T-helper 2 cell treated with Interferon-gamma antibody and Interleukin-4, amounts not matched to agents 5 μg/mL and 100 μg/mL, for 36 hours (primary cell): ENCODE data around the gene RSPO1.
"Not testable (repeated sequence)": the region's sequence is repeated elsewhere in the genome, so short reads cannot be mapped to it uniquely, and the experiment has no call there.

Experiments used
- DNase-seq: peaks from one replicate; pipeline ENCODE4 v3.0.0; 2021; ENCODE audit warnings: low spot score
- H3K27ac Mint-ChIP-seq: one replicate; pipeline ENCODE4 v1.8.0; 2021; ENCODE audit warnings: mild to moderate bottlenecking, mixed read lengths
- H3K27me3 Mint-ChIP-seq: one replicate; pipeline ENCODE4 v1.8.0; 2021; ENCODE audit warnings: low read depth, mixed read lengths
- H3K36me3 Mint-ChIP-seq: one replicate; pipeline ENCODE4 v1.8.0; 2021; ENCODE audit warnings: low read depth, mixed read lengths
- H3K4me1 Mint-ChIP-seq: one replicate; pipeline ENCODE4 v1.8.0; 2021; ENCODE audit warnings: low read depth, mixed read lengths
- H3K4me3 Mint-ChIP-seq: one replicate; pipeline ENCODE4 v1.8.0; 2022; ENCODE audit warnings: mild to moderate bottlenecking, moderate library complexity, mixed read lengths
- H3K9me3 Mint-ChIP-seq: one replicate; pipeline ENCODE4 v1.8.0; 2021; ENCODE audit warnings: mixed read lengths

The RSPO1 gene, protein sequence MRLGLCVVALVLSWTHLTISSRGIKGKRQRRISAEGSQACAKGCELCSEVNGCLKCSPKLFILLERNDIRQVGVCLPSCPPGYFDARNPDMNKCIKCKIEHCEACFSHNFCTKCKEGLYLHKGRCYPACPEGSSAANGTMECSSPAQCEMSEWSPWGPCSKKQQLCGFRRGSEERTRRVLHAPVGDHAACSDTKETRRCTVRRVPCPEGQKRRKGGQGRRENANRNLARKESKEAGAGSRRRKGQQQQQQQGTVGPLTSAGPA

DNA sequence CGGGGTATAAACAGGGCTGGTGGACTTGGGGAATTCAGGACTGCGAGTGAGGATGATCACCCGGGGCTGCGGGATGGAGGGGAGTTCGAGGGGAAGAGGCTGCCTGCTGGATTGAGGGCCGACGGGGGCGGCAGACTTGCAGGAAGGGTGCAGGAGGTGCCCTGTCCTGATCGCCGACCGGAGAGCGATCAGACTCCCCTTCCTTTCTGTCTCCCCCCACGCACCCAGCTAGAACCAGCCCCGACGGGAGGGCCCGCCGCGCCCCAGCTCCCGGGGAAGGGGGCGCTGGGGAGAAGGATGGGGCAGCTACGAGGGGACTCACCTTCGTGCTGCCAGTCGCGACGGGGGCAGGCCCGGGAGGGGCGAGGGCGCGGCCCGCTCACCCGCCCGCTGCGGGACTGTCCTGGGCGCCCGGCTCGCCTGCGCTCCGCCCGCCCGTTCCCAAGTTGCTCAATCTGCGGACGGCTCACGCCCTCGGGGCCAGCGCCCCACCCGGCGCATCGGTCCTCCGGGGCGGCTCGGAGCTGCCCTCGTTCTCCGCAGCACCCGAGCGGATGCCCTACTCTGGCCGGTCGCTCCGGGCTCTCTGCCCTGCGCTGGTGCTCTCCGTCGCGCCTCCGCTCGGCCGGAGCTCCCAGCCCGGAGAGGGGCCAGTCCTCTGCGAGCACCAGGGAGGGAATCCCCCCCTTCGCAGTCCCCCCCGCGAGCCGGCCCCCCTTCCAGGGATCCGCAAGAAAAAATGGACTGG, at the start of gene RSPO1:
Gene RSPO1, minus strand, starts transcription at position 649 of the 748 bp plus-strand sequence. CDS start 5,231 bp downstream, outside the sequence.
- Mint-ChIP-seq H3K27ac (no peak within 1 kb of the TSS), H3K4me1 (no peaks in the 10 kb centered on the region), H3K4me3 (no peak within 1 kb of the TSS), H3K36me3 (no peaks in the 10 kb centered on the region), H3K9me3 (no peaks in the 10 kb centered on the region), H3K27me3 (peaks cover 76% of the 10 kb centered on the region)
- DNase-seq, result no peak

DNA sequence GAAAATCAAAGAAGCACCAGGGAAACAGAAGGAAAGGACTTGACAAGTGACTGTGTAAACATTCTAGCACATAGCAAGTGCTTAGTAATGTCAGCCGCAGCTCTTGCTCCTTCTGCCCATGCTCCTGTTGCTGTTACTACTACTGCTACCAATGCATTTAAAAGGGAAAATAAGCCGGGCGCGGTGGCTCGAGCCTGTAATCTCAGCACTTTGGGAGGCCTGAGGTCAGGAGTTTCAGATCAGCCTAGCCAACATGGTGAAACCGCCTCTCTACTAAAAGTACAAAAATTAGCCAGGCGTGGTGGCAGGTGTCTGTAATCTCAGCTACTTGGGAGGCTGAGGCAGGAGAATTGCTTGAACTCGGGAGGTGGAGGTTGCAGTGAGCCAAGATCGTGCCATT, 49.5 kb upstream of the RSPO1 start:
- not testable (repeated sequence) for H3K27ac Mint-ChIP-seq, DNase-seq, H3K4me3 Mint-ChIP-seq, H3K27me3 Mint-ChIP-seq, H3K9me3 Mint-ChIP-seq
- H3K4me1 Mint-ChIP-seq, result peaks cover 14% of the 10 kb centered on the region
- H3K36me3 Mint-ChIP-seq, result peaks cover 33% of the 10 kb centered on the region

DNA sequence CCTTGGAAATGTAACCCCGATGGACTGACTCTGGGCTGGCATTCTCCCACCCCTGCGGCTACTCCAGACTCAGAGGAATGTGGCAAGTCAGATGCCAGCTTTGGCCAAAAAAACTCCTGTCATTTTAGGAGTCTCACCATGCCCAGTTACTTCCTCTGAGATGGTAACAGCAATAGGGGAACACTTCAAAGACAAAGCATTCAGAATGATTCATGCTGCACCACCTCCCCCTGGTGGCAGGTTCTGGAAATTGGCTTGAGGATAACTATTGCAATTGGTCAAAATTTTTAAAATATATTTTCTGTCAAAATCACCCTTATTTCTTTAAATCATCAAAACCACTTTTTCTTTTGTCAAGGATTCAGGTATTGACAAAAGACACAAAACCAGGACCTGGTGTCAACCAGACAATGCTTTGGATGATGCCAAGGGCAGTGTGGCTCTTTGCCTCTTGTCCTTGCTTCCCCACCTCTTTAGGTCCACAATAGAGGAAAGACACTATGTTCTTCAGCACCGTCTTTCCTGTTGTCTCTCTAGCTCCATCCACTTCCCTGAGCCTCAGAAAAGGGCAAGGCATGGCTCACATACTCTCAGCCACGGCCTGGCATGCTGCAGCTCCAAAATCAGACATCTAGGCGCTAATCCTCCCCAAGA, 47.8 kb upstream of the RSPO1 start:
- peak; percentile 51 for DNase-seq
- Mint-ChIP-seq H3K36me3 (peaks cover 29% of the 10 kb centered on the region), H3K27ac (no peak overlapping the region)

DNA sequence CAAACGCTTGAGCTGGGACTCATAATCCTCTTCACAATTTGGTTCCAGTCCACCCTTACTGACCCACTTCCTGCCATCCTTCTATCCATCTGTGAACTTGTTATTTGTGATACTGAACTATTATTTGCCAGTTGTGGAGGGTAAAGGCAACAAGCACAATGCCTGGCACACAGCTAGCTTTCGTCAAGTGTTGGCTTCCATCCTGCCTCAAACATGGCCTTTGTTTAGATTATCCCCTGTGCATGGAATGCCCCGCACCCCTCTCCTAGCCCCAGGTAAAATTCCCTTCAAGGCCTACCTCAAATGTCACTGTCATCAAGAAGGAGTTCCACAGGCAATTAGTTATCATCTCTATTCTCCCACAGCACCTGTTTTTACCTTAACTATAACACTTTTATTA, 46.2 kb upstream of the RSPO1 start:
- no peak overlapping the region for H3K4me3 Mint-ChIP-seq
- peaks cover 27% of the 10 kb centered on the region for H3K36me3 Mint-ChIP-seq
- no peak for DNase-seq
- H3K27me3 Mint-ChIP-seq, result peaks cover 3% of the 10 kb centered on the region
- no peaks in the 10 kb centered on the region for H3K9me3 Mint-ChIP-seq
- peaks cover 3% of the 10 kb centered on the region for H3K4me1 Mint-ChIP-seq
- no peak overlapping the region for H3K27ac Mint-ChIP-seq

More for the DNA sequence above, 47.8 kb upstream of the RSPO1 start:
- H3K4me1 Mint-ChIP-seq, result peaks cover 3% of the 10 kb centered on the region
- no peaks in the 10 kb centered on the region for H3K27me3 Mint-ChIP-seq
- no peaks in the 10 kb centered on the region for H3K9me3 Mint-ChIP-seq
- H3K4me3 Mint-ChIP-seq, result no peak overlapping the region

DNA sequence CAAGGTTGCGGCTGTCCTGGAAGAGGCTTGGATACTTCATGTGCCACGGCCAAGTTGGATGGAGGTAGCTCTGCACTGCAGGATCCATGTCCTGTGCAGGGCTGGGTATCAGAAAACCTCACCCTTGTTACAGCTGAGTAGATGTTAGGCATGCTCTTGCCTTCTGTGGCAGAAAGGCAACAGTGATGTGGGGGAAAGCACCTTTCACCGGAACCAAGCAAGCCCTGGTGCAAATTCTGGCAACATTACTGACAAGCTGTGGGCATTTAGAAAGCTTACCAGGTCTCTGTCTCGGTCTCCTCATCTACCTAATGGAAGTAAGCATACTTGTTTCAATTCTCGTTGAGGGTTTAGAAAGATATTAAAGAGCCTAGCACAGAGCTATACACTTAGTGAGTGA, 43.1 kb upstream of the RSPO1 start:
- DNase-seq, result no peak
- Mint-ChIP-seq H3K27me3 (peaks cover 8% of the 10 kb centered on the region), H3K36me3 (peaks cover 10% of the 10 kb centered on the region), H3K27ac (no peak overlapping the region), H3K4me1 (peaks cover 17% of the 10 kb centered on the region), H3K4me3 (no peak overlapping the region), H3K9me3 (no peaks in the 10 kb centered on the region)

DNA sequence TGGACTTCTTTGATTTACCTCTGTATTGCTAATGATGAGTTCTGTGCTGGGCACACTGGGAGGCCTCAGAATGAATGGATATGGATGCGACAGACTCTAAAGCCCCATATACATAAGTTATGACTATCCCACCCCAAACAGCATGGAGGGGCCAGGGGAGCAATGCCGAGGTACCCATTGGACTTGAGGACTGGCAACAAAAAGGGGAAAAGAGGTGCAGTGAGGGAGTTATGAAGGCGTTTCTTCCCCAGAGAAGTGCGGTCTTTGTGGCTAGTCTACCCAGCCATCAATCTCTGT, 42.4 kb upstream of the RSPO1 start:
- Mint-ChIP-seq H3K4me3 (no peak overlapping the region), H3K36me3 (peaks cover 4% of the 10 kb centered on the region), H3K4me1 (peaks cover 15% of the 10 kb centered on the region), H3K9me3 (no peaks in the 10 kb centered on the region), H3K27ac (peak overlapping the region; percentile 33), H3K27me3 (peaks cover 14% of the 10 kb centered on the region)
- no peak for DNase-seq

DNA sequence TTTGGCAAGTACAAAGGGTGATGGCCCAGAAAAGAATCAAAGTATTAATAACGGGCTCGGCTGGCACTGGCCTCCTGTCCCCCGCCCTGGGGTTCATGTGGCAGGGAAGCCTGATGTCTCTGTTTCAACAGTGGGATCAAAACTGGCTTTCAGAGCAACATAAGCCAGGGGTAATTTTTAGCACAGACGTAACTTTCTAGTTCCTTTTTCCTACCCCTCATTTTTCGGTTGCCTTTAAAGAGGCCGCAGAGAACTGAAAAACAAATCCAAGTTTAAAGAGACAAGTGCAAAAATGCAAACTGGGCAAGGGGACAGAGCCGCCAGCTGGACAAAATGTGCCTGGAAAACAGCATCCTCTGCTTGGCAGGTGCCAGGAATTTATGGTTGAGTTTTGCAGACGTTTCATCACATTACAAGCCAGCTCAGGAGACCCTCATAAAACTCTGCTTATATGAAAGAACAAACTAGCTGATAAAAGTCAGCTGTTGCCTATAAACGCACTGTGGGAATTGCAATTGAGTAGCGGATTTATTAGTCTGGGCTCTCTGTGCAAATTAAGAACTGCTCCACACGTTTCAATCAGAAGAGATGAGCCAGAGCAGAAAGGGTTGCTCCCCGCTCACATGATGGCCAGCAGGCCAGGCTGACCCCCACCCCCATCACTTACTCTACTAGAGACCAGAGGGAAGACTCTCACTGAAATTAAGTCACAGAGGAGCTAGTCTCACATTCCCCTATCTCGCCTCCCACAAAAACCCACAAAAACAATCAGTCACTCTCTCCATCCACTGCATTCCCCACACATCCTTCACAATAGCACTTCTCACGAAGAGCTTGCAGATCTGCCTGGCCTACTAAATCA, 41.8 kb upstream of the RSPO1 start:
- no peak for DNase-seq
- H3K27me3 Mint-ChIP-seq, result peaks cover 18% of the 10 kb centered on the region
- H3K4me1 Mint-ChIP-seq, result peaks cover 14% of the 10 kb centered on the region
- H3K9me3 Mint-ChIP-seq, result no peaks in the 10 kb centered on the region
- H3K4me3 Mint-ChIP-seq, result no peak overlapping the region
- no peak overlapping the region for H3K27ac Mint-ChIP-seq
- peaks cover 4% of the 10 kb centered on the region for H3K36me3 Mint-ChIP-seq

DNA sequence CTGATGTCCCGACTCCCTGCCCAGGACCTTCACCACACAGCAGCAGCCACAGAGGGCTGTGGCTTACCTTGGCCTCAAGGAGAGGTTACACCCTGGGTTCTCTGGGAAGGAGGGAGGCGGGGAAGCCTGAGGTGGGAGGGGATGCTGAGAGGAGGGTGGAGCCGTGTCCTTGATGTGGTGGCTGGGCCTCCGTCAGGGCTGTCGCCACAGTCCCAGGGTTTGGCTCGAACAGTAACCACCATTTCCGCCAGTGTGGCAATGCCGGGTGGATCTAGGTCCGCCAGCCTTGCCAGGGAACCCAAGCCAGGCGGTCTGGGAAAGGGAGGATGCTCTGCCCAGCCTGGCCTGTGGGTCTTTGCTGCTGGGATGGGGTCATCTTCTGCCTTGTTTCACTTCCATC, 39.2 kb upstream of the RSPO1 start:
- Mint-ChIP-seq H3K36me3 (no peaks in the 10 kb centered on the region), H3K27ac (peak overlapping the region; percentile 64), H3K4me3 (peak overlapping the region; percentile 62), H3K27me3 (peaks cover 25% of the 10 kb centered on the region), H3K9me3 (no peaks in the 10 kb centered on the region), H3K4me1 (peaks cover 14% of the 10 kb centered on the region)
- peak; percentile 46 for DNase-seq

DNA sequence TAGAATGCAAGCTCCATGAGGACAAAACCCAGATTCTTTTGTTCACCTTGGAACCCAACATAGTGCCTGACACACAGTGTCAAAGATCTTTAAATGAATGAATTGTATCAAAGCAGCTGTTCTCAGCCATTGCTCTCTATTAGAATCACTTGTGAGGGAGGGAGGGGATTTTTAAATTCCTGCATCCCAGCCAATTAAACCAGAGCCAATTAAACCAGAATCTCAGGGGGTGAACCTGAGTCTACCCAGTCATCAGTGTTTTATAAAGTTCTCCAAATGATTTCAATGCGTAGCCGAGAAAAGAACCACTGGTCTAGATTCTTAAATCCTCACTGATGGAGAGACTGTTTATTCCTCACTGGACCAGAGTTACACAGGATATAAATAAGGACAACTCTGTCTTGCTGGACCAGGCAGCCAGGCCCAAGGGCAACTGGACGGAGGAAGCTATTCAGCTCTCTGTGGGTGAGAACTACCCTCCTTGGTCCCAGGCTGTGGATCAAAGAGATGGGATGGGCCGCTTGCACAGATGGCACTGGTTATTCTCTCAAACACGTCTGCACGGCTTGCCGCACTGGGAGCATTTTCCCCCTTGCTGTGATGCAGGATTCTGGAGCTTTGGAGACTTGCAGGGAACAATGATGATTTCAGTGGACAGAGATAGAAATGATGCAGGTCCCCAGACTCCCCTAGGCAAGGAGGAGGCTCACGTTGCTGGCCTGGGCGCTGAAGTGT, 37.6 kb upstream of the RSPO1 start:
- H3K9me3 Mint-ChIP-seq, result no peaks in the 10 kb centered on the region

DNA sequence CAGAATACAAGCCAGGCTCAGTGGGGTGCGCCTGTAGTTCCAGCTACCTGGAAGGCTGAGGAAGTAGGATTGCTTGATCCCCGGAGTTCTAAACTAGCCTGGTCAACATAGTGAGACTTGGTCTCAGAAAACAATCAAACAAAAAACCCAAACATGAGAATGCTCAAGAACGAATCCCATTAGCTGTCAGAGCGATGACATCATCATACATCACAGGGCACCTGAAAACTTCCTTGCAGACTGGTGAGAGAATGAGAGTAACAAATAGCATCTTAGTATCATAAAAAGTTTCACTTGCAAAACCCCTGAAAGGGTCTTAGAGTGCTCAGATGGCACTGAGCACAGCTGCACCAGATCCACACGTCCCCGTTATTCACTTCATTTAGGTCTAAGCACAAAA, 36.6 kb upstream of the RSPO1 start:
- Mint-ChIP-seq H3K4me1 (peaks cover 14% of the 10 kb centered on the region), H3K27me3 (peaks cover 24% of the 10 kb centered on the region), H3K36me3 (no peaks in the 10 kb centered on the region), H3K9me3 (no peaks in the 10 kb centered on the region), H3K27ac (no peak overlapping the region), H3K4me3 (no peak overlapping the region)
- no peak for DNase-seq

More for the DNA sequence above, 37.6 kb upstream of the RSPO1 start:
- H3K4me1 Mint-ChIP-seq, result peaks cover 14% of the 10 kb centered on the region
- no peak overlapping the region for H3K27ac Mint-ChIP-seq
- no peak for DNase-seq
- no peaks in the 10 kb centered on the region for H3K36me3 Mint-ChIP-seq
- peaks cover 25% of the 10 kb centered on the region for H3K27me3 Mint-ChIP-seq
- H3K4me3 Mint-ChIP-seq, result no peak overlapping the region

DNA sequence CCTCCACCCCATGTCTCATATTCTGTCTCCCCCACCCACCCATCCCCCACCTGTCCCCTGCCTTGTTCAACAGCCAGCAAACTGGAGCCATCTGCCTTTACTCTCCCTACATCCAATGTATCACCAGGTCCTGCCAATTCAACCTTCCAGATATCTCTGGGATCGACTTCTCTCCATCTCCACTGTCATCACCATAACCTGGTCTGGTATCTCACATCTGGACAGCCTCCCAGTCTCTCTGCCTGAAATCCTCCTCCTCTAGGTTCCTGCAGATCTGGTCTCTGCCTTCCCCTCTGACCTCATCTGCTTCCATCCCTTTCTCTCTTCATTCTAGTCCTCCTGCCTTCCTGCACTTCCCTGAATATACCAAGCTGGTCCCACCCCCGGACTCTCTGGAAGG, 35.4 kb upstream of the RSPO1 start:
- peaks cover 22% of the 10 kb centered on the region for H3K27me3 Mint-ChIP-seq
- no peak overlapping the region for H3K27ac Mint-ChIP-seq
- no peaks in the 10 kb centered on the region for H3K9me3 Mint-ChIP-seq
- H3K4me1 Mint-ChIP-seq, result peaks cover 11% of the 10 kb centered on the region
- H3K4me3 Mint-ChIP-seq, result no peak overlapping the region
- DNase-seq, result no peak
- no peaks in the 10 kb centered on the region for H3K36me3 Mint-ChIP-seq

DNA sequence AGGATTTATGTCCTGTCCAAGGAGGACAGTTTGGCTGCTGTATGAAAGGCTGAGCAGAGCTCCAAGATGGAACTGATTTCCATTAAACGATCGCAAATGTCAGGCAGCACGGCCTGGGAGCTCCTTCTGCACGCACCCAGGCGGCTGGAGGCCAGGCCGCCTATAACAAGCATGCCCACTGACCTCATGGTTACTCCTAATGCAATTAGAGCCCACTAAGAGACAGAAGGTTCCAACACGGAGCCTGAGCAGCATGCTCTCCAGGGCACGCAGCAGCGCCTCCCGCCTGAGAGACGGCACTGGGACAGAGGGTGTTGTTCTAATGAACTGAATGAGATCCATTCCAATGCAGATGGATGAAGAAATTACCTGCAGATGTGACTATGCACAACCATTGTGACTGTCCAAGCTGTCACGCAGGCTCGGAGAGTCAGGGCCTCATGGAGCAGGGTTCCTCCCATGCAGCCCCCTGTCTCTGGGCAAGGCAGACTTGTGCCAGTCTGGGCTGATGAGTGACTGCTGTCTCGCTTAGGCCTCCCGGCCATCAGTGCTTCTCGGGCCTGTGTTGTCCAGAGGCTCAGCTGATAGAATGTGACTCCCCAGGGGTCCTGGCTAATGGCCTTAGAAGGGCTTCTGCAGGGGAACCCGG, 32.5 kb upstream of the RSPO1 start:
- Mint-ChIP-seq H3K27me3 (peaks cover 15% of the 10 kb centered on the region), H3K4me1 (no peaks in the 10 kb centered on the region), H3K27ac (no peak overlapping the region), H3K9me3 (no peaks in the 10 kb centered on the region), H3K4me3 (no peak overlapping the region), H3K36me3 (no peaks in the 10 kb centered on the region)
- DNase-seq, result no peak
